ENCODE data around the gene ARHGEF9.

The ARHGEF9 gene

DNA sequence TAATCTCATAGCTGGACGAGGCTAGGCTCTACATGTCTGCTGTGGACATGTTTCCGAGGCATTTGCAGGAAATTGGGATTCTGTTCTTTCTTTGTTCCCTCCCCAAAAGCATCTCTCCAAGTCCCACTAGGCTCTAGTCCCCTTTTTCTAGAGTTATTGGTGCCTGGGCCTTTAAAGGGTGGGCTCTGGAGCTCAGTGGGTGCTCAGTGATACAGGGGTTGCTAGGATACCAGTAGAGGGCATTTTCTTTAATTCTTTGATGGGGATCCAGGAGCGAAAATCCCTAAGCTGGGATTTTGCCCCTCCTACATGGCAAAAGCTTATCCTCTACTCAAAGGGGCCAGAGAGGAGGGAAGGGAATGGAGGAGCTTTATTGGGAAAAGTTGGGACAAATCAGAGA lies 34.2 kb downstream of the ARHGEF9 start:
- Histone ChIP-seq H3K4me1 (ENCODE audit: control insufficient read depth, insufficient read depth, low read length) (peaks cover 7% of the 10 kb centered on the region), H3K9me3 (ENCODE audit: control insufficient read depth, low read length) (no peaks in the 10 kb centered on the region), H3K27ac (ENCODE audit: insufficient read depth, low read depth, low read length, poor library complexity, severe bottlenecking) (peak overlapping the region; percentile 91), H3K27me3 (ENCODE audit: control insufficient read depth, insufficient read depth, low read length, poor library complexity, severe bottlenecking) (no peaks in the 10 kb centered on the region), H3K36me3 (ENCODE audit: control insufficient read depth, insufficient read depth, low read length) (no peaks in the 10 kb centered on the region), H3K4me3 (ENCODE audit: insufficient read depth, low read depth, low read length) (peak overlapping the region; percentile 10)
- 50 to 81% methylated on average over 2 to 3 of the region's 3 CpGs for WGBS, 2 experiments

DNA sequence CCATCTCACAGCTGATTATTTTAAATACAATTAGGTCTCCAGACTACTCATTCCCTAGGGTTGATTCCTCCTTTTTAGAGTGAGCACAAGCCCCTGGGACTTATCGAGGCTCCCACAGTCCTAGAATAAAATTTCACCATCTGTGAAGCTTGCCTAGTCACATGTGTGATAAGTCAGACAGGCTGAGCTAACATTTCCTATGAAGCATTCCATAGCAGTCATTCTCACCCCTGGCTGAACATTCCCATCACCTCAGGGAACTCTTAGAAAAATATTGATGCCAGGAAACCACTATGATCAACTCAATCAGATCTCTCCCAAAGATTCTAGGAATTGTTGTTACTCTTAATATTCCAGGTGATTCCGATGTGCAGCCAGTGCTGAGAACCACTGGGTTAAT lies 37.7 kb downstream of the ARHGEF9 start:
- H3K27ac ChIP-seq (ENCODE audit: insufficient read depth, low read depth, low read length, poor library complexity, severe bottlenecking), result no peak overlapping the region
- H3K27me3 ChIP-seq (ENCODE audit: control insufficient read depth, insufficient read depth, low read length, poor library complexity, severe bottlenecking), result no peaks in the 10 kb centered on the region
- 81 to 97% methylated on average over 2 of the region's 2 CpGs for WGBS, 2 experiments
- H3K9me3 ChIP-seq (ENCODE audit: control insufficient read depth, low read length), result no peaks in the 10 kb centered on the region
- no peaks in the 10 kb centered on the region for H3K36me3 ChIP-seq (ENCODE audit: control insufficient read depth, insufficient read depth, low read length)
- no peak overlapping the region for H3K4me3 ChIP-seq (ENCODE audit: insufficient read depth, low read depth, low read length)
- peaks cover 6% of the 10 kb centered on the region for H3K4me1 ChIP-seq (ENCODE audit: control insufficient read depth, insufficient read depth, low read length)

DNA sequence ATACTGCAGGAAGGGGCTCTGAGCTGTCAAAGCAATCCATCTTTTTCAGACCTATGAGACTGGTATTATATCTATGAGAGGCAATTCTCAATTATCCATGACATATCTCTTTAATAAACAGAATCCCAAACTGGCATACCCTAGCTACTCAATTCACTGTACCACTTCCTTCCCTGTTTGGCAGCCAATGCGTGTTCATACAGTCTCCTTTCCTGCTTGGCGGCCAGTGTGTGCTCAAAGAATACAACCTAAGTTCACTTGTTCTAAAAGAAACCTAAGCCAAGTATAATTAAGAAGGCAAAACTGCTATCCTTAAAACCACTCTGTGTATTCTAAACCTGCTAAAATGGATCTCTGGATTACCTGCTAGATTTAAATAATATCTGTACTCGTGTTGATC lies 38.3 kb downstream of the ARHGEF9 start:
- Histone ChIP-seq H3K36me3 (ENCODE audit: control insufficient read depth, insufficient read depth, low read length) (no peaks in the 10 kb centered on the region), H3K27ac (ENCODE audit: insufficient read depth, low read depth, low read length, poor library complexity, severe bottlenecking) (no peak overlapping the region), H3K9me3 (ENCODE audit: control insufficient read depth, low read length) (no peaks in the 10 kb centered on the region), H3K4me1 (ENCODE audit: control insufficient read depth, insufficient read depth, low read length) (peaks cover 6% of the 10 kb centered on the region), H3K27me3 (ENCODE audit: control insufficient read depth, insufficient read depth, low read length, poor library complexity, severe bottlenecking) (no peaks in the 10 kb centered on the region), H3K4me3 (ENCODE audit: insufficient read depth, low read depth, low read length) (no peak overlapping the region)
- WGBS, 2 experiments, result 93 to 100% methylated on average over 2 of the region's 3 CpGs

DNA sequence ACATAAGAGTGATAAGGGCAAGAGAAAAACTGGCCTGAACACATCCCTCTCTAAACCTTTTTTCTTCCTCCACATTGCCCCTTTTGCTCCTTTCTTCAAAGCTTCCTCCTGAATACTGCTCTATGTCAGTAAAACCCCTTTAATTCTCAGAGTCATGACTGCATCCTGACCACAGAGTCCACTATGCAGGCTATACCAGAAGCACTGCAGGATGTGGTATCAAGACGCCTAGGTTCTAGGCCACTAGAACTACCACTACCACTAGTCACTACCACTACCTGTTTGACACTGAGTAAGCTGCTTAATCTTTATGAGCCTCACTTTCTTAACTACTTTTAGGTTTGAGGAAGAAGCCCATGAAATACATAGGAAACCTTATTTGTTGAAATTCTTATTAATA lies 38.7 kb downstream of the ARHGEF9 start:
- Histone ChIP-seq H3K4me3 (ENCODE audit: insufficient read depth, low read depth, low read length) (no peak overlapping the region), H3K9me3 (ENCODE audit: control insufficient read depth, low read length) (no peaks in the 10 kb centered on the region), H3K4me1 (ENCODE audit: control insufficient read depth, insufficient read depth, low read length) (peaks cover 6% of the 10 kb centered on the region), H3K36me3 (ENCODE audit: control insufficient read depth, insufficient read depth, low read length) (no peaks in the 10 kb centered on the region), H3K27me3 (ENCODE audit: control insufficient read depth, insufficient read depth, low read length, poor library complexity, severe bottlenecking) (no peaks in the 10 kb centered on the region), H3K27ac (ENCODE audit: insufficient read depth, low read depth, low read length, poor library complexity, severe bottlenecking) (no peak overlapping the region)
- 95 to 100% methylated on average over 1 of the region's 1 CpG for WGBS, 2 experiments

DNA sequence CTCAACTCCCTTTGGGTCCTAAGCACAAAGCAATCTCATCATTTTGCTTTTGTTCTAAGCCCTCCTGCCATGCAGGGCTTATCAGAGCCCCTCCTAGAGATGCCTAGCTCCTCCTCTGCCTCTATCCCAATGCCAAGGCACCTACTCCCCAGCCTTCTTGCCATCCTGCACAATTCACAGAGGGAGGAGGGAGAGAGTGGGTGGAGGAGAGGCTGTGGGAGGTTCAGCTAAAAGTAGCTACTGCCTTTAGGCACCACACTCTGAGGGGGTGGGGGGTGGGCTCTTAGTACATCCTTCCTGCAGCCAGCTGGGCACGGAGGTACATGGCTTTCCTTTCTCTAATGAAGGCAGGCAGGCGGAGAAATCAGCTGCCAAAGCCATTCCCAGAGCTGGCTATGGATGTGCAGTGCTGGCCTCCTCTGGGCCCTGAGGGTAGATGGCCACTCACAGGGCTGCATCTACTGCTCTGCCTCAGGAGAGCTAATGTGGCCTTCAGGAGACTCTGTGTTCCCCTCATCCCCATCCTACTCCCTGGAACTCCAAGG lies 40.1 kb downstream of the ARHGEF9 start:
- H3K4me1 ChIP-seq (ENCODE audit: control insufficient read depth, insufficient read depth, low read length), result peaks cover 6% of the 10 kb centered on the region
- H3K27me3 ChIP-seq (ENCODE audit: control insufficient read depth, insufficient read depth, low read length, poor library complexity, severe bottlenecking), result no peaks in the 10 kb centered on the region
- WGBS, 2 experiments, result 84 to 89% methylated on average over 2 of the region's 2 CpGs
- no peaks in the 10 kb centered on the region for H3K36me3 ChIP-seq (ENCODE audit: control insufficient read depth, insufficient read depth, low read length)
- H3K27ac ChIP-seq (ENCODE audit: insufficient read depth, low read depth, low read length, poor library complexity, severe bottlenecking), result no peak overlapping the region
- no peaks in the 10 kb centered on the region for H3K9me3 ChIP-seq (ENCODE audit: control insufficient read depth, low read length)
- H3K4me3 ChIP-seq (ENCODE audit: insufficient read depth, low read depth, low read length), result no peak overlapping the region

DNA sequence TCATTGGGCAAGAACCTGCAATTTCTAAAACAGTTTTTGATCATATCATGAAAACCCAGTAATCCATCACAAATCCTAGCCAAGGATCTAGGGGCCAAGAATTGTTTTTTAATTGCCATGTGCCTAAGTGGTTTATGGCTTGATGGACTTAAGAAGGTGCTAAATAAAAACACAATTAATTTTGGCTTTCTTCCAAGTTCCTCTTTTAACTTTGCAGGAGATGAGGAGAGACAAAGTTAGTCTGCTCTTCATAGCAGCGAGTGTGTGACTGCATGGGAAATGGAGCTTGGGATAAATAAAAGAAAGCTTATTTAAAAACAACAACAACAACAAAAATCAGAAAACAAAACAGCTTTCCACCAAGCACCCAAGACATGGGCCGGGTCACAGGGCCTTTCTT lies 41.4 kb downstream of the ARHGEF9 start:
- H3K4me3 ChIP-seq (ENCODE audit: insufficient read depth, low read depth, low read length), result no peak overlapping the region
- no peaks in the 10 kb centered on the region for H3K36me3 ChIP-seq (ENCODE audit: control insufficient read depth, insufficient read depth, low read length)
- H3K9me3 ChIP-seq (ENCODE audit: control insufficient read depth, low read length), result no peaks in the 10 kb centered on the region
- H3K27ac ChIP-seq (ENCODE audit: insufficient read depth, low read depth, low read length, poor library complexity, severe bottlenecking), result no peak overlapping the region
- no peaks in the 10 kb centered on the region for H3K27me3 ChIP-seq (ENCODE audit: control insufficient read depth, insufficient read depth, low read length, poor library complexity, severe bottlenecking)
- 100% methylated on average over 1 of the region's 2 CpGs for WGBS, 2 experiments
- H3K4me1 ChIP-seq (ENCODE audit: control insufficient read depth, insufficient read depth, low read length), result peaks cover 6% of the 10 kb centered on the region

DNA sequence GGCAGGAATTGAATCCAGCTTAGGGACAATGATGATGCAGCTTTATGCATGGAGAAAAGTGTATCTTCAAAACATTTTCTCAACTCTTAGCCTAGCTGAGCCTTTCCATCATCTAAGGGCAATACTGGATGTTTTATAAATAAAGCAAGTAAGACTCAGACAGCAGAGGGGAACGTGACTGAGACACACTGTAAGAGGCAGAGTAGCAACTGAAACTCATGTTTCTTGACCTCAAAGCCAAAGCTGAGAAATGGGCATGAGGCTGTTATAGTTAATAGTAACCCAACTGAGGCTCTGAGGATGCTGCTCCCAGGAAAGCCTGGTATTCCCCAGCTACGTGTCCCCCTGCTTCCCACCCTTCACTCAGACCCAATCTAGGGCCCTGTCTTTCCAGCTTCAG lies 44.6 kb downstream of the ARHGEF9 start:
- 88 to 92% methylated on average over 2 of the region's 2 CpGs for WGBS, 2 experiments
- H3K9me3 ChIP-seq (ENCODE audit: control insufficient read depth, low read length), result no peaks in the 10 kb centered on the region
- no peaks in the 10 kb centered on the region for H3K4me1 ChIP-seq (ENCODE audit: control insufficient read depth, insufficient read depth, low read length)
- no peaks in the 10 kb centered on the region for H3K27me3 ChIP-seq (ENCODE audit: control insufficient read depth, insufficient read depth, low read length, poor library complexity, severe bottlenecking)
- H3K36me3 ChIP-seq (ENCODE audit: control insufficient read depth, insufficient read depth, low read length), result no peaks in the 10 kb centered on the region
- H3K27ac ChIP-seq (ENCODE audit: insufficient read depth, low read depth, low read length, poor library complexity, severe bottlenecking), result no peak overlapping the region
- H3K4me3 ChIP-seq (ENCODE audit: insufficient read depth, low read depth, low read length), result no peak overlapping the region

DNA sequence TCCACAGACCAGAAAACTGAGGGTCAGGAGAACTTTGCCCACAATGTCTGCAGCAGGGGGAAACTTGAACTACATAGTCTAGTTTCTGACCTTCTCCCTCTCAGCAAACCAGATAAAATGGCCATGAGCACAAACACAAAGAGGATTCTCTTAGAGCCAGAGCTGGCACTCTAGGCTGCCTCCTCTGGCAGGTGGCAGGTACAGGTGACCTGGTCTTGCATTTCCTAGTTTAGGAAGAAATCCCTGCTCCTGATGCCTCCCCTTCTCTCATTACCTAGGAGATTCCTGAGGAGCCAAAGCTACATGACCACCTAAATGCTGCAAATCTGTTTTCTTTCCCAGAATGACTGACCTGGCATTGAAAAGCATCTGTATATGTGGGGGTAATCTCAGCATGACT lies 45.1 kb downstream of the ARHGEF9 start:
- Histone ChIP-seq H3K27me3 (ENCODE audit: control insufficient read depth, insufficient read depth, low read length, poor library complexity, severe bottlenecking) (no peaks in the 10 kb centered on the region), H3K4me1 (ENCODE audit: control insufficient read depth, insufficient read depth, low read length) (no peaks in the 10 kb centered on the region), H3K4me3 (ENCODE audit: insufficient read depth, low read depth, low read length) (no peak overlapping the region), H3K9me3 (ENCODE audit: control insufficient read depth, low read length) (no peaks in the 10 kb centered on the region), H3K27ac (ENCODE audit: insufficient read depth, low read depth, low read length, poor library complexity, severe bottlenecking) (no peak overlapping the region), H3K36me3 (ENCODE audit: control insufficient read depth, insufficient read depth, low read length) (no peaks in the 10 kb centered on the region)

DNA sequence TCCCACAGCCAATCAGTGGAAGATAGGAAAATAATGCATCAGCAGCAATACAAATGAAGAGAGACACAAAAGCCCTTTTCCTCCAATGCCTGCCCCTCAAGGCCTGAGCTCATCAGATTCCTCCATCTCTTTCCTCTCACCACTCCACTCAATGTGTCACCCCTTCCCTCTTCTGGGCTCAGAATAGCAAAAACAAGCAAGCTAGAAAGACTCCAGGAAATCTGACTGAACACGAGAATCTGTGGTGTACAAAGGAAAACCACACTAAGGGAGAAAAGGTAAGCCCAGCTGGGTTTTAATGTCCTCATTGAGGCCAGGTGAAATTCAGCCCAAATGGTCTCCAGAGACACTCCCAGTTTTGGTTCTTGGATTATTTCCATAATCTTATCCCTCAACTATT lies 46.3 kb downstream of the ARHGEF9 start:
- Histone ChIP-seq H3K36me3 (ENCODE audit: control insufficient read depth, insufficient read depth, low read length) (no peaks in the 10 kb centered on the region), H3K4me1 (ENCODE audit: control insufficient read depth, insufficient read depth, low read length) (no peaks in the 10 kb centered on the region), H3K9me3 (ENCODE audit: control insufficient read depth, low read length) (no peaks in the 10 kb centered on the region), H3K27ac (ENCODE audit: insufficient read depth, low read depth, low read length, poor library complexity, severe bottlenecking) (no peak overlapping the region), H3K27me3 (ENCODE audit: control insufficient read depth, insufficient read depth, low read length, poor library complexity, severe bottlenecking) (no peaks in the 10 kb centered on the region), H3K4me3 (ENCODE audit: insufficient read depth, low read depth, low read length) (no peak overlapping the region)
- 90 to 91% methylated on average over 1 of the region's 1 CpG for WGBS, 2 experiments

DNA sequence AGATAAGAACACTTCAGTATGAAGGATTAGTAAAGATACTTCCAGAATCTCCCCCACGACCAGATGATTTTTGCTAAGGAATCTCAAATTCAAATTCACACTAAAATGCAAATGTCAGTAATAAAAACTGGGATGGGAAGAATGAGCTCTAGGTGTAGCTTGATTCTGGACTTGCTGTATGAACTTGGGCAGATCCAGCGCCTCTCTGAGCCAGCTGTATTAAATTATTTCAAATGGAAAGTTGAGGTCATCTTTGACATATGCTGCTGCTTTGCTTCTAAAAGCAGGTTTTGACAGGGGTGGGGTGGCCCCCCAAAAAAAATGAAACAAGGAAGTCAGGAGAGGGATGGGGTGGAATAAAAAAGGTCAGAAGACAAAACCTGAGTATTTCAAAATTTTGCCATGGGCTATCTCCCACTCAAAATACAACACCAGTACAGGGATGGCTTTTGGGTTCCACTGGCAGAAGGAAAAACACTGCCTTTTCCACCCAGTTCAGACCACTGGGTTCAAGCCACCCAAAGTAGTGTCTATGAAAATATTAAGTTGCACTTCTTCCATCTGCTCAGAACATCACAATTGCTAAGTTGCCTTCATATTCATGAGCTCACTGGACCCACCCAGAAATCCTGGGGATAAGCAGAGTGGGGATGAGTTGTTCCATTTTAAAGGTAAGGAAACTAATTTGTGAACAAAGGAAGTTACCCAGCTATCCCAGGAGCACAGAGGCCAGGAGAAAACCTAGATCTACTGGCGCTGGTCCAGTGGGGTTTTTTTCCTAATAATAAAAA lies 47.7 kb downstream of the ARHGEF9 start:
- no peak overlapping the region for H3K4me3 ChIP-seq (ENCODE audit: insufficient read depth, low read depth, low read length)
- H3K27ac ChIP-seq (ENCODE audit: insufficient read depth, low read depth, low read length, poor library complexity, severe bottlenecking), result no peak overlapping the region
- no peaks in the 10 kb centered on the region for H3K36me3 ChIP-seq (ENCODE audit: control insufficient read depth, insufficient read depth, low read length)
- WGBS, 2 experiments, result 100% methylated on average over 1 of the region's 3 CpGs
- no peaks in the 10 kb centered on the region for H3K4me1 ChIP-seq (ENCODE audit: control insufficient read depth, insufficient read depth, low read length)
- no peaks in the 10 kb centered on the region for H3K9me3 ChIP-seq (ENCODE audit: control insufficient read depth, low read length)
- H3K27me3 ChIP-seq (ENCODE audit: control insufficient read depth, insufficient read depth, low read length, poor library complexity, severe bottlenecking), result no peaks in the 10 kb centered on the region

Measured in ectodermal cell (in vitro differentiated cells).